OCI-LY7 (cell line): ENCODE data around the gene NPLOC4. TPM values are rescaled to one million over a fixed set of nuclear protein-coding genes. Genes with fewer than 3 reads are reported as not detected.
A peak's percentile ranks its signal among the peaks of the same experiment; 100 is the strongest.

Experiments used
- BruUV-seq: library from RNA; stranded (reverse); fragments of 400-500 nt; replicated peaks from 2 replicates; lab custom pipeline; 2021; lab: Mats Ljungman, UMichigan
- CTCF ChIA-PET: fragments of 300-600 bp; sonication (Branson Sonifier 250); formaldehyde crosslinking; loops from one replicate; lab custom pipeline; 2022; ENCODE audit warnings: antibody characterized with exemption; ENCODE audit not compliant: unreplicated experiment; lab: Charles Lee
- POLR2A ChIA-PET: fragments of 300-600 bp; sonication (Branson Sonifier 250); formaldehyde crosslinking; loops from one replicate; lab custom pipeline; 2022; ENCODE audit warnings: antibody characterized with exemption; lab: Charles Lee
- DNase-seq: peaks from one replicate; pipeline ENCODE4 v3.0.0-alpha.2; 2015; ENCODE audit warnings: low spot score
- H2AFZ ChIP-seq: fragments of 200-600 bp; sonication (generic), shearing (Covaris generic); 2 replicates; pipeline ENCODE4 v1.6.1; 2014; ENCODE audit warnings: mild to moderate bottlenecking, antibody characterized with exemption, low read length, moderate library complexity
- H3K27ac ChIP-seq: fragments of 200-600 bp; sonication (generic); 2 replicates; pipeline ENCODE4 v1.5.1; 2014; ENCODE audit warnings: mixed run types, low read depth, mild to moderate bottlenecking, moderate library complexity, low read length, inconsistent platforms; ENCODE audit not compliant: poor library complexity, severe bottlenecking
- H3K36me3 ChIP-seq: fragments of 200-600 bp; sonication (generic); 2 replicates; pipeline ENCODE4 v1.6.1; 2014; ENCODE audit warnings: mild to moderate bottlenecking, antibody characterized with exemption, low read length, moderate library complexity, mixed read lengths; ENCODE audit not compliant: insufficient read depth
- H3K4me1 ChIP-seq: fragments of 200-600 bp; sonication (generic); 2 replicates; pipeline ENCODE4 v1.5.1; 2014; ENCODE audit warnings: mild to moderate bottlenecking, low read length; ENCODE audit not compliant: insufficient read depth, poor library complexity, severe bottlenecking
- H3K4me2 ChIP-seq: fragments of 200-600 bp; sonication (generic); 2 replicates; pipeline ENCODE4 v1.6.1; 2014; ENCODE audit warnings: mild to moderate bottlenecking, low read length
- H3K4me3 ChIP-seq: fragments of 200-600 bp; sonication (generic); 2 replicates; pipeline ENCODE4 v1.5.1; 2014; ENCODE audit warnings: mild to moderate bottlenecking, low read depth, low read length; ENCODE audit not compliant: poor library complexity, severe bottlenecking
- H3K79me2 ChIP-seq: fragments of 200-600 bp; sonication (generic); 2 replicates; pipeline ENCODE4 v1.6.1; 2016; ENCODE audit warnings: low read depth, mild to moderate bottlenecking, low read length, moderate library complexity, mixed read lengths; ENCODE audit not compliant: insufficient read depth
- H3K9me2 ChIP-seq: fragments of 200-600 bp; sonication (generic); 2 replicates; pipeline ENCODE4 v1.6.1; 2016; ENCODE audit warnings: mild to moderate bottlenecking, low read length, mixed read lengths; ENCODE audit not compliant: insufficient read depth
- H3K9me3 ChIP-seq: fragments of 200-600 bp; sonication (generic); 2 replicates; pipeline ENCODE4 v1.6.1; 2014; ENCODE audit warnings: mild to moderate bottlenecking, mixed run types, low read length, mixed read lengths
- H4K20me1 ChIP-seq: fragments of 200-600 bp; sonication (generic); 2 replicates; pipeline ENCODE4 v1.6.1; 2014; ENCODE audit warnings: mild to moderate bottlenecking, antibody characterized with exemption, low read length, moderate library complexity, mixed read lengths; ENCODE audit not compliant: insufficient read depth
- EZH2phosphoT487 ChIP-seq: fragments of 200-600 bp; sonication (generic); IDR thresholded peaks from 2 replicates; pipeline ENCODE4 v1.6.1; 2018; ENCODE audit warnings: low read depth, borderline replicate concordance, mild to moderate bottlenecking, mixed run types, antibody characterized with exemption, low read length, moderate library complexity, mixed read lengths
- intact Hi-C: fragments of 100-400 bp; cut with micrococcal nuclease; formaldehyde crosslinking; loops from one replicate; pipeline ENCODE4 v1.10.0; 2022; ENCODE audit not compliant: unreplicated experiment
- total RNA-seq, 2 experiments: library from RNA; depleted of rRNA in 1 of 2; stranded (reverse); fragments of >200 nt in 1 of 2; shearing (Covaris generic) in 1 of 2; gene quantifications; 2 replicates each; pipeline ENCODE4 v1.2.3, GENCODE V29; 2014 to 2022
- TF ChIP-seq, protein P1 (sequence below): fragments of 200-600 bp; sonication (generic); conservative IDR thresholded peaks from 2 replicates; pipeline ENCODE4 v1.5.1; 2014; ENCODE audit warnings: mild to moderate bottlenecking, antibody characterized with exemption, low read length, moderate library complexity, mixed read lengths

NPLOC4 gene
- total RNA-seq, 2 experiments from 2014 or later, result 69.6 to 118 TPM

DNA sequence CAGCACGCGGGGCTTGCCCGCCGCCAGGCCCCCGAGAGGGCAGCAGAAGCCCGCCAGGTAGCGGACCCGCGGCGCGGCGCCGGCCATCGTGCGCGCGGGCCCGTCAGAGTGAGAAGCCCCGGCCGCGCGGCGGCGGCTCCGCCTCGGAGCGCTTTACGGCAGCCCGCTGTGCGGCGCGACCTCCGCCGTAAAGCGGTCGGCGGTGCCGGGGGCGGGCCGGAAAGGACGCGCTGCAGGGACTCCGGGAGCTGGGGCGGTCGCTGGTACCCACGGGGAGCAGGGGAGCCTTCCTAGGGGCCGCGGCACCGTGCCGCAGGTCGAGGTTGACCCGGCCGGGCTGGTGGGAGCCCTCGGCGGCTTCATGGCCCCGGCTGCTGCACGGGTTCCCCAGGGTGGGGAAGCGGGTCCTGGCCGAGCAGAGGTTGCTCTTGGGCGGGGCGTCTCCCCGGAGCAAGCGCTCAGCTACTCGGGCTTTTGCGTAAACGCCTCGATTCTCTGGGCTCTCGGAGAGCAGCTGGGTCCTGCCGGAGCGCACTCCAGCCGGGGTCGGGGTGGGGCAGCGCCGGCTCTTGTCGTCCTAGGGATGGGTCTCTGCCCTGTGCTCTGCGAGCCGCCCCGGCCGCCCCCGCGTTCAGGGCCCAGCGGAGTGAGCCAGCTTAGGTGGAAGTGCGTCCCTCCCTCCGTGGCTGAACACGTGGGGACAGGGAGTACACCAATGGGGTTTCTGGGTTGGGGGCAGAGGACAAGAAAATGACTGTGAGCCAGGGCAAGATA is 84.5 kb downstream of the NPLOC4 start, which contains the start of gene FAAP100:
FAAP100 (minus strand) TSS at position 110 of the 774 bp plus-strand sequence; CDS start at position 87, 23 bp downstream.
- Histone ChIP-seq H3K27ac (peak within 1 kb of the TSS; percentile 80), H4K20me1 (no peaks in the 10 kb centered on the region), H3K4me1 (peaks cover 30% of the 10 kb centered on the region), H3K36me3 (peaks cover 49% of the 10 kb centered on the region), H3K79me2 (peaks cover 9% of the 10 kb centered on the region; the same call in 1 of the 2 replicates), H3K4me2 (peak within 1 kb of the TSS; percentile 88), H3K9me2 (no peaks in the 10 kb centered on the region), H3K4me3 (peak within 1 kb of the TSS; percentile 88), H3K9me3 (no peaks in the 10 kb centered on the region), H2AFZ (peak within 1 kb of the TSS; percentile 85)
- no TSS peak for BruUV-seq
- peak; percentile 93 for DNase-seq
- ChIA-PET CTCF (interaction anchor here (0.7 kb wide), 1 partner anchor 49 kb away, joined by 3 read pairs; no protein-coding TSS in a partner anchor), POLR2A (interaction anchor here (0.6 to 2.7 kb wide), 9 partner anchors 9 to 157 kb away, joined by 3 to 15 read pairs (median 4); partner anchors contain the start of genes ACTG1 and BAHCC1)
- intact Hi-C loops, result loop anchor here (1.0 to 5.0 kb wide), 6 partner anchors 35 to 300 kb away; partner anchors contain the start of genes NPLOC4 and TSPAN10
- TF ChIP-seq EZH2phosphoT487, result no peak

DNA sequence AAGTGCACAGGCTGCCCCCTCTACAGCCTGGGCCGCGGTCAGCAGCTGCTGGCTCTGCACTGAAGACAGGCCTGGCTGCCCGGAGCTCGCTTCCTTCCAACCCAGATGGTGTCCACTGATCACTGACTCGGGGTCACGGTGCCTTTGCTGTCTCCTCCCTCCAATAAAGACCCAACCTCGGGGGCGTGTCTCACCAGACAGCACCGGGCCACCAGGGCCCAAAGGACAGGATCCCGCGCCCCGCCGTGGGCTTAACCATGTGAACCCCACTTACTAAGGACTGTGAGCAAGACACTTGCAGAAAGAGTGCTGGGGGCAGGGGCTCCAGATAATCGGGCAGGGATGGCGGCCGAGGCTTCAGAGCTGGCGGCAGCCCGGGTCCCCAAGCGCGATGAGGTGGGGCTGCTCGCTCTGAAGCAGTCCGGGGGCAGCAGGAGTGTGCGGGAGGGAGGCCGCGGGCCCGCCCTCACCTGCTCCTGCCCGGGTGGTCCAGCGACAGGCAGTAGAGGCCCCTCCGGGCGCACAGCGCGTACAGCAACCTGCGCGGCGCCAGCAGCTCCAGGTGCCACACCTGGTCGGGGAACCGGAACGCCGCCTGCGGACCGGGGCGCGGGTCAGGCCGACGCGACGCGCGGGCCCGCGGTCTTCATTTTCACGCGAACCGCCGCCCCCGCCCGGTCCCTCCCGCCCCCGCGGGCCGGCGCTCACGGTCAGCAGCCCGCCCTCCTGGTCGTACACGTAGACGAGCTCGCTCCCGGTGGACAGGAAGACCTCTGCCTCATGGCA is 85.3 kb downstream of the NPLOC4 start:
- Histone ChIP-seq H2AFZ (peak overlapping the region; percentile 85), H3K4me3 (peak overlapping the region; percentile 88), H3K9me2 (no peaks in the 10 kb centered on the region), H3K27ac (peak overlapping the region; percentile 80), H3K4me2 (peak overlapping the region; percentile 88), H3K36me3 (peaks cover 49% of the 10 kb centered on the region), H4K20me1 (no peaks in the 10 kb centered on the region), H3K79me2 (peaks cover 9% of the 10 kb centered on the region; the same call in 1 of the 2 replicates), H3K4me1 (peaks cover 25% of the 10 kb centered on the region), H3K9me3 (no peaks in the 10 kb centered on the region)
- ChIA-PET POLR2A (interaction anchor here (0.6 to 2.7 kb wide), 5 partner anchors 10 to 37 kb away, joined by 3 to 15 read pairs (median 5); no protein-coding TSS in a partner anchor), CTCF (interaction anchor here (0.7 kb wide), 1 partner anchor 49 kb away, joined by 3 read pairs; no protein-coding TSS in a partner anchor)
- intact Hi-C loops, result loop anchor here (1.0 to 5.0 kb wide), 6 partner anchors 34 to 299 kb away; partner anchors contain the start of genes NPLOC4 and TSPAN10
- BruUV-seq, result no TSS peak
- peak; percentile 56 for DNase-seq
- TF ChIP-seq EZH2phosphoT487, result no peak
- TF ChIP-seq, protein P1, sequence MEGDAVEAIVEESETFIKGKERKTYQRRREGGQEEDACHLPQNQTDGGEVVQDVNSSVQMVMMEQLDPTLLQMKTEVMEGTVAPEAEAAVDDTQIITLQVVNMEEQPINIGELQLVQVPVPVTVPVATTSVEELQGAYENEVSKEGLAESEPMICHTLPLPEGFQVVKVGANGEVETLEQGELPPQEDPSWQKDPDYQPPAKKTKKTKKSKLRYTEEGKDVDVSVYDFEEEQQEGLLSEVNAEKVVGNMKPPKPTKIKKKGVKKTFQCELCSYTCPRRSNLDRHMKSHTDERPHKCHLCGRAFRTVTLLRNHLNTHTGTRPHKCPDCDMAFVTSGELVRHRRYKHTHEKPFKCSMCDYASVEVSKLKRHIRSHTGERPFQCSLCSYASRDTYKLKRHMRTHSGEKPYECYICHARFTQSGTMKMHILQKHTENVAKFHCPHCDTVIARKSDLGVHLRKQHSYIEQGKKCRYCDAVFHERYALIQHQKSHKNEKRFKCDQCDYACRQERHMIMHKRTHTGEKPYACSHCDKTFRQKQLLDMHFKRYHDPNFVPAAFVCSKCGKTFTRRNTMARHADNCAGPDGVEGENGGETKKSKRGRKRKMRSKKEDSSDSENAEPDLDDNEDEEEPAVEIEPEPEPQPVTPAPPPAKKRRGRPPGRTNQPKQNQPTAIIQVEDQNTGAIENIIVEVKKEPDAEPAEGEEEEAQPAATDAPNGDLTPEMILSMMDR, result no peak
